Common myeloid progenitor, CD34-positive (primary cell): ENCODE data around the gene CYP51A1.

Source experiments
- CTCF ChIA-PET: fragments of 350-600 bp; sonication (Branson Sonifier 250); formaldehyde crosslinking; loops from one replicate; lab custom pipeline; 2021; ENCODE audit warnings: antibody characterized with exemption; lab: Charles Lee
- POLR2A ChIA-PET: fragments of 350-600 bp; sonication (Branson Sonifier 250); formaldehyde crosslinking; loops from one replicate; lab custom pipeline; 2021; ENCODE audit warnings: antibody characterized with exemption; lab: Charles Lee
- DNase-seq, 3 donors: peaks; one replicate each; pipeline versions ENCODE4 v3.0.0 to v3.0.0-alpha.2; 2013
- H3K27ac ChIP-seq, 2 experiments: 1 replicate in 1 of 2; 2 replicates in 1 of 2; pipeline ENCODE4 v1.7.0; 2013; ENCODE audit warnings: inconsistent platforms in 2 of 2, low read length in 2 of 2, mild to moderate bottlenecking in 2 of 2, low read depth in 1 of 2, moderate library complexity in 1 of 2; ENCODE audit not compliant: severe bottlenecking in 2 of 2, insufficient read depth in 1 of 2, poor library complexity in 1 of 2
- H3K27me3 ChIP-seq, 5 experiments: replicated peaks in 2 of 5; 1 replicate in 3 of 5; 2 replicates in 2 of 5; pipeline versions ENCODE4 v1.6.1 to v1.7.0; 2013; ENCODE audit warnings: low read length in 4 of 5, mild to moderate bottlenecking in 2 of 5, moderate library complexity in 2 of 5, inconsistent platforms in 1 of 5; ENCODE audit not compliant: insufficient read depth in 5 of 5, control insufficient read depth in 4 of 5
- H3K36me3 ChIP-seq, 4 experiments: 1 replicate in 2 of 4; 2 replicates in 2 of 4; pipeline versions ENCODE4 v1.6.1 to v1.7.0; 2013; ENCODE audit warnings: low read length in 3 of 4, control low read depth in 1 of 4, mild to moderate bottlenecking in 1 of 4; ENCODE audit not compliant: control insufficient read depth in 4 of 4, insufficient read depth in 4 of 4
- H3K4me1 ChIP-seq, 4 experiments: 1 replicate in 3 of 4; 2 replicates in 1 of 4; pipeline versions ENCODE4 v1.6.1 to v1.7.1; 2013; ENCODE audit warnings: low read length in 3 of 4, mild to moderate bottlenecking in 3 of 4, control low read depth in 1 of 4, inconsistent platforms in 1 of 4, moderate library complexity in 1 of 4; ENCODE audit not compliant: control insufficient read depth in 4 of 4, insufficient read depth in 4 of 4; ENCODE audit errors: control extremely low read depth in 1 of 4
- H3K4me3 ChIP-seq, 7 experiments: 1 replicate in 4 of 7; 2 replicates in 3 of 7; pipeline versions ENCODE4 v1.5.1 to v1.7.0; 2013; ENCODE audit warnings: mild to moderate bottlenecking in 7 of 7, low read length in 6 of 7, moderate library complexity in 6 of 7, inconsistent platforms in 2 of 7, low read depth in 2 of 7, control low read depth in 1 of 7; ENCODE audit not compliant: insufficient read depth in 4 of 7, control insufficient read depth in 1 of 7; ENCODE audit errors: extremely low read depth in 1 of 7
- H3K9me3 ChIP-seq, 5 experiments: 1 replicate in 4 of 5; 2 replicates in 1 of 5; pipeline versions ENCODE4 v1.6.1 to v1.7.1; 2013; ENCODE audit warnings: low read length in 4 of 5, mild to moderate bottlenecking in 2 of 5, inconsistent platforms in 1 of 5, low read depth in 1 of 5, moderate library complexity in 1 of 5; ENCODE audit not compliant: control insufficient read depth in 4 of 5, insufficient read depth in 2 of 5; ENCODE audit errors: control extremely low read depth in 1 of 5
- WGBS: methylation state at CpG from one replicate; pipeline ENCODE4 v1.1.5; 2013; ENCODE audit not compliant: insufficient coverage; 5-methylcytosine and 5-hydroxymethylcytosine counted together

Gene CYP51A1

DNA sequence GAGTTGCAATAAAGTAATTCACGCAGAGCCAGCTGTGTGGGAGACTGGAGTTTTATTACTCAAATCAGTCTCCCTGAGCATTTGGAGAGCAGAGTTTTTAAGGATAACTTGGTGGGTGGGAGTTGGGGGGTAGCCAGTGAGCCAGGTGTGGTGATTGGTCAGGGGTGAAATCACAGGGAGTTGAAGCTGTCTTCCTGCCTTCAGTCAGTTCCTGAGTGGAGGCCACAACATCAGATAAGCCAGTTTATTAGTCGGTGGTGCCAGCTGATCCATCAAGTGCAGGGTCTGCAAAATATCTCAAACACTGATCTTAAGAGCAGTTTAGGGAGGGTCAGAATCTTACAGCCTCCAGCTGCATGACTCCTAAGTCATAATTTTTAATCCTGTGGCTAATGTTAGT, 3.3 kb upstream of the CYP51A1 start:
- CTCF ChIA-PET = no interaction called here
- peak in 1 of 3 donors; percentile 28 for DNase-seq
- Histone ChIP-seq H3K27ac (no peak overlapping the region), H3K9me3 (peaks cover 0 to 6% (median 0%) of the 10 kb centered on the region in 5 experiments), H3K4me3 (no peak overlapping the region), H3K27me3 (no peaks in the 10 kb centered on the region), H3K36me3 (no peaks in the 10 kb centered on the region), H3K4me1 (peaks cover 3 to 21% (median 13%) of the 10 kb centered on the region in 4 experiments)
- 14% methylated on average over 2 of the region's 2 CpGs for WGBS
- POLR2A ChIA-PET = no interaction called here

- H3K9me3 ChIP-seq = peaks cover 0 to 6% (median 0%) of the 10 kb centered on the region in 5 experiments
- 46% methylated on average over 18 of the region's 21 CpGs for WGBS
- H3K27ac ChIP-seq = peak overlapping the region; percentile 94 to 98
- CTCF ChIA-PET = interaction anchor here (0.9 to 1.3 kb wide), 2 partner anchors 41 to 312 kb away, joined by 3 read pairs; partner anchors contain the start of gene GATAD1
- peaks cover 3 to 30% (median 16%) of the 10 kb centered on the region in 4 experiments for H3K4me1 ChIP-seq
- peak in 2 of 3 donors; percentile 1 to 60 for DNase-seq
- H3K4me3 ChIP-seq = peak overlapping the region; percentile 60 to 94 (median 80)
- no peaks in the 10 kb centered on the region for H3K27me3 ChIP-seq
- peaks cover 0 to 12% (median 4%) of the 10 kb centered on the region in 4 experiments for H3K36me3 ChIP-seq
- POLR2A ChIA-PET = interaction anchor here (0.9 to 1.2 kb wide), 3 partner anchors 10 to 194 kb away, joined by 4 to 6 read pairs (median 4); partner anchors contain the start of gene AKAP9
Observed at GRCh38 chr7:92135052-92135889, 994 bp upstream of the CYP51A1 start.

- Histone ChIP-seq H3K27me3 (no peaks in the 10 kb centered on the region), H3K4me1 (peaks cover 3 to 30% (median 16%) of the 10 kb centered on the region in 4 experiments), H3K4me3 (peak overlapping the region; percentile 60 to 94 (median 80)), H3K36me3 (peaks cover 0 to 26% (median 13%) of the 10 kb centered on the region in 4 experiments), H3K9me3 (peaks cover 0 to 2% (median 0%) of the 10 kb centered on the region in 5 experiments), H3K27ac (peak overlapping the region; percentile 94 to 98)
- ChIA-PET CTCF (interaction anchor here (0.6 to 1.3 kb wide), 4 partner anchors 10 to 112 kb away, joined by 3 to 10 read pairs (median 4); partner anchors contain the start of genes ANKIB1, KRIT1 and LRRD1), POLR2A (interaction anchor here (0.6 to 1.2 kb wide), 6 partner anchors 8 to 313 kb away, joined by 3 to 6 read pairs (median 4); partner anchors contain the start of genes AKAP9 and GATAD1)
- 0% methylated on average over 41 of the region's 42 CpGs for WGBS
- peak; percentile 79 to 91 (median 88) for DNase-seq
Observed at GRCh38 chr7:92133737-92134270, 473 bp downstream of the CYP51A1 start.

- Histone ChIP-seq H3K4me1 (peaks cover 3 to 30% (median 16%) of the 10 kb centered on the region in 4 experiments), H3K27ac (peak overlapping the region in 1 of 2 experiments; percentile 98), H3K4me3 (peak overlapping the region; percentile 60 to 94 (median 80)), H3K36me3 (peaks cover 0 to 31% (median 17%) of the 10 kb centered on the region in 4 experiments), H3K27me3 (no peaks in the 10 kb centered on the region), H3K9me3 (no peaks in the 10 kb centered on the region)
- POLR2A ChIA-PET = interaction anchor here (0.6 to 1.2 kb wide), 2 partner anchors 14 to 40 kb away, joined by 3 read pairs; no protein-coding TSS in a partner anchor
- 20% methylated on average over 7 of the region's 15 CpGs for WGBS
- DNase-seq = no peak
- CTCF ChIA-PET = interaction anchor here (0.6 to 1.3 kb wide), 6 partner anchors 8 to 112 kb away, joined by 3 to 10 read pairs (median 3); partner anchors contain the start of genes ANKIB1, KRIT1 and LRRD1
Observed at GRCh38 chr7:92133133-92133736, 1.0 kb downstream of the CYP51A1 start.

- WGBS = no CpG with 5 or more reads among the region's 4 CpGs
- peaks cover 3 to 30% (median 12%) of the 10 kb centered on the region in 4 experiments for H3K4me1 ChIP-seq
- peak in 2 of 3 donors; percentile 9 to 13 for DNase-seq
- no peaks in the 10 kb centered on the region for H3K9me3 ChIP-seq
- POLR2A ChIA-PET = no interaction called here
- H3K4me3 ChIP-seq = peak overlapping the region in 1 of 7 experiments; percentile 93
- no peak overlapping the region for H3K27ac ChIP-seq
- peaks cover 4 to 45% (median 28%) of the 10 kb centered on the region in 4 experiments for H3K36me3 ChIP-seq
- CTCF ChIA-PET = interaction anchor here (1.0 kb wide), 1 partner anchor 10 kb away, joined by 3 read pairs; no protein-coding TSS in a partner anchor
- no peaks in the 10 kb centered on the region for H3K27me3 ChIP-seq
Observed at GRCh38 chr7:92131764-92132330, 2.4 kb downstream of the CYP51A1 start.

DNA sequence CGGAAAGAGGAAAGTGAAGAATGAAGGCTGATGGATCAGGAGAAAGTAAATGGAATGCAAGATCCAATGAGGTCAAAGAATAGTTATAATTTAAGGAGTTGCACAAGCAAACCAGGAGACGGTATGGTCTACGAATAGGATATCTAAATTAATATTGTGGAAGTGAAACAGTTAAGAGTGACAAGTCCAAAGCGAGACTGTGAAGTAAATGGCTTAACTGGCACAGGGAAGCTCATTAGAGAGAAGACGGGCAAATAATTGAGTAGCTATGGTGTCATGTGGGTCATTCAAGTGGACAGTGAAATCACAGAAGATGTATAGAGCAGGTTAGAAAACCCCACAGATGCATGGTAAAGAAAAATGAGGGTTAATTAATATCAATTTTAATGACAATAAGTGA, 3.2 kb downstream of the CYP51A1 start:
- H3K4me3 ChIP-seq = peak overlapping the region in 1 of 7 experiments; percentile 93
- peaks cover 8 to 52% (median 32%) of the 10 kb centered on the region in 4 experiments for H3K36me3 ChIP-seq
- ChIA-PET CTCF (interaction anchor here (1.0 kb wide), 1 partner anchor 316 kb away, joined by 3 read pairs; the partner anchor contains the start of gene GATAD1), POLR2A (no interaction called here)
- 98% methylated on average over 5 of the region's 5 CpGs for WGBS
- no peak overlapping the region for H3K27ac ChIP-seq
- H3K4me1 ChIP-seq = peaks cover 3 to 30% (median 12%) of the 10 kb centered on the region in 4 experiments
- DNase-seq = no peak
- H3K27me3 ChIP-seq = no peaks in the 10 kb centered on the region
- H3K9me3 ChIP-seq = no peaks in the 10 kb centered on the region
